ENCODE measurements around the gene PCNX4.

DNA sequence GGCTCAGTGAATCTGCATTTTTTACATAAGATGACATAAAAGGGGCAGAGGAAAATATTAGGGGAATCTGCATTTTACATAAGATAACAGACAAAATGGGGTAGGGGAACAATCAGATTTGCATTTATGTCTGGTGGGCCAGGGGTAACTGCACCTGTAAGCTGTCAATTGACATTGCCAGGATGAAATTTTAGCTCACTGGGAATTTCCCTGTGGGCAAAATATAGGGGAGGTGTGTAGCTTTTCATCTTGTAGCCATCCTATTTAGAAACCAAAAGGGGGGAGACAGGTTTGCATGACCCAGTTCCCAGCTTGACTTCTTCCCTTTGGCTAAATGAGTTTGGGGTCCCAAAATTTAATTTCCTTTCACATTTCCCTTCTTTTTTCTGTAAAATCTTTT lies 3.5 kb downstream of the PCNX4 start:
- TF ChIP-seq CTCF (IDR thresholded peaks at IDR 0.05): no peak
- no peak for TF ChIP-seq POLR2A (IDR thresholded peaks at IDR 0.05)

Measured in body of pancreas (tissue), 4 donors.